H1 (cell line): ENCODE results near the gene GAMT. TPM values are rescaled to one million over a fixed set of nuclear protein-coding genes. Genes with fewer than 3 reads are reported as not detected.

Experiments used
- EP300 ChIP-seq, 2 experiments: IDR thresholded peaks; 1 replicate in 1 of 2; 2 replicates in 1 of 2; pipeline ENCODE4 v1.6.1; 2011 to 2012; ENCODE audit warnings: low read depth in 2 of 2, low read length in 2 of 2, mild to moderate bottlenecking in 2 of 2, borderline replicate concordance in 1 of 2, inconsistent platforms in 1 of 2, moderate library complexity in 1 of 2
- HDAC2 ChIP-seq, 2 experiments: fragments of 300-600 bp in 1 of 2; sonication (generic) in 1 of 2; IDR thresholded peaks; 2 replicates each; pipeline ENCODE4 v1.6.1; 2011 to 2012; ENCODE audit warnings: low read depth in 2 of 2, low read length in 2 of 2, mild to moderate bottlenecking in 2 of 2, moderate library complexity in 2 of 2, borderline replicate concordance in 1 of 2, inconsistent platforms in 1 of 2
- POLR2AphosphoS5 ChIP-seq: IDR thresholded peaks from 2 replicates; pipeline ENCODE4 v1.6.1; 2011; ENCODE audit warnings: low read depth, low read length
- SAP30 ChIP-seq: fragments of 300-600 bp; sonication (generic); IDR thresholded peaks from 2 replicates; pipeline ENCODE4 v1.7.1; 2012; ENCODE audit warnings: low read length, moderate library complexity, mild to moderate bottlenecking, inconsistent platforms; ENCODE audit not compliant: insufficient read depth, insufficient replicate concordance
- TBP ChIP-seq: IDR thresholded peaks from 2 replicates; pipeline ENCODE4 v1.6.1; 2011; ENCODE audit warnings: low read depth, low read length, improper control_type of control experiment
- polyA plus RNA-seq, 7 experiments: library from polyadenylated mRNA; depleted of rRNA in 3 of 7; stranded (reverse) in 5 of 7; unstranded in 2 of 7; fragments of >200 nt in 5 of 7; fragments of 200-250 nt in 2 of 7; gene quantifications; 1 replicate in 5 of 7; 2 replicates in 1 of 7; 4 replicates in 1 of 7; pipeline versions ENCODE4 v1.2.1 to v1.2.3, GENCODE V29; 2011 to 2013; ENCODE audit warnings: missing spikeins in 2 of 7, mixed read lengths in 2 of 7
- total RNA-seq: library from RNA; stranded (reverse); fragmentation: NEBNext Ultra II Directional; extraction: Animal tissue kit (Norgen Biotek cat#: 25700); gene quantifications from 2 replicates; pipeline ENCODE4 v1.2.1, GENCODE V29; 2021

GAMT gene
- total and polyA plus RNA-seq, 2 of the 8 experiments (the other 6 are each of a cell fraction or from before 2014, with no cell fraction given) = 17.2 to 35.6 TPM

DNA sequence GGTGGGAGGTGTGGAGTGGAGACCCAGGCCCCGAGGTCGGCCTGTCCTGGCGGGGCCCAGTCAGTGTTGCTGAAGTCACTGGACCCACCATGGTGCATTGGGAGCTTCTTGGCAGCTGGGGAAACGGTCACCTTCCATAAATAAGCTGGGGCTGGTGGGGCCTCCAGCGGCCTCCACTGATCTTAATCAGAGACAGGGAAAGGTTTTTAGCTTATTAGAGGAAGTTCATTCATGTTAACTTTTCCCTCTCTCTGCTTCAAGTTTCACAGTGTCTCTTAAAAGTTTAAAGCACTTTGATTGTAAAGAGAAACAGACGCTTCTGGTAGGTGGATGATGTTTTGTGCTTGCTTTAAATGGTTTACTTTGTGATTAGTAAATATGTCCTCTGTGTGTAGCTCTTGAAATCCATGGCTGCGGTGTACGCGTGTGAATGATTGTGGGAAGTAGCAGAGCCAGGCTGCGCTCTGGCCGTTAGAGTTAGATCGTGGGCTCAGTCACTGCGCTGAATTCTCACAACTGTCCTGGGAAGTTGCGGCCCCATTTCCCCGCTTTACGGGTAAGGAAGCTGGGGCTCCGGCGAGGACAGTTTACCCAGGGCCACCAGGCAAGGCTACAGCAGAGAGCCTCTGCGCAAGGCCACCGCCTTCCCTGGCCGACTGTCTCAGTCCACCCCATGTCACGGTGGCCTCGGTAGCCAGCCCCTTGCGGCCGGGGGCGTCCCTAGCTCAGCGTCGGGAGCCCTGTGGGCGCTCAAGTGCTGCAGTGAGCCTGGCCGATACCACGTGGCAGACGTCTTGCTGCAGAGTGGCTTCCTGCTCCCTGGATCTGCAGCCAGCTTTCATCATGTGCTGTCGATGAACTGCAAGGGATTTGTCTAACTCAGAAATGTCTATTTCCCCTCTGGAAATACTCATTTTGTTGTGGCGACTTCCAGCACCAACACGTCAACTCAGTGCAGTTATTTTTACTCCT is 34.2 kb downstream of the GAMT start (continued):
- TF ChIP-seq HDAC2 (IDR thresholded peaks at IDR 0.05; ENCODE audit: borderline replicate concordance in 1 of 2, low read depth in 2 of 2, low read length in 2 of 2) = no peak
- TF ChIP-seq POLR2AphosphoS5 = no peak
- no peak for TF ChIP-seq SAP30
- TF ChIP-seq EP300 (IDR thresholded peaks at IDR 0.05; ENCODE audit: borderline replicate concordance in 1 of 2, low read depth in 2 of 2, low read length in 2 of 2) = no peak
- TF ChIP-seq TBP = no peak
